SK-N-SH treated with all-trans-retinoic acid at 6 μM for 48 hours (cell line): ENCODE data around the gene ESAM.

Source experiments
- ATAC-seq: fragments of 200-7000 bp; cut with Tn5 transposase; 3 replicates; pipeline ENCODE4 v1.9.1; 2020; ENCODE audit warnings: mild to moderate bottlenecking, moderate library complexity
- BACH2 ChIP-seq: fragments of 250-450 bp; sonication (Bioruptor Pico); IDR thresholded peaks from 2 replicates; pipeline ENCODE4 v1.9.0; 2021; ENCODE audit warnings: mild to moderate bottlenecking, borderline replicate concordance
- CREB5 ChIP-seq: fragments of 250-450 bp; sonication (Bioruptor Pico); IDR thresholded peaks from 2 replicates; pipeline ENCODE4 v1.5.1; 2020; ENCODE audit warnings: low read depth, mild to moderate bottlenecking, moderate library complexity
- CSDC2 ChIP-seq: fragments of 250-450 bp; sonication (Bioruptor Pico); IDR thresholded peaks from 2 replicates; pipeline ENCODE4 v1.5.0; 2020; ENCODE audit warnings: mild to moderate bottlenecking, moderate library complexity
- CSRNP3 ChIP-seq: fragments of 250-450 bp; sonication (Bioruptor Pico); IDR thresholded peaks from 2 replicates; pipeline ENCODE4 v1.5.1; 2021; ENCODE audit warnings: mild to moderate bottlenecking, moderate library complexity
- ESRRG ChIP-seq: fragments of 250-450 bp; sonication (Bioruptor Pico); IDR thresholded peaks from 2 replicates; pipeline ENCODE4 v1.6.1; 2021; ENCODE audit warnings: mild to moderate bottlenecking
- ISL1 ChIP-seq: fragments of 250-450 bp; sonication (Bioruptor Pico); IDR thresholded peaks from 2 replicates; pipeline ENCODE4 v2.1.2; 2022; ENCODE audit warnings: mild to moderate bottlenecking, moderate library complexity
- OSR1 ChIP-seq: fragments of 250-450 bp; sonication (Bioruptor Pico); IDR thresholded peaks from 2 replicates; pipeline ENCODE4 v1.8.0; 2022; ENCODE audit warnings: moderate library complexity, mild to moderate bottlenecking, inconsistent platforms
- PATZ1 ChIP-seq: fragments of 250-450 bp; sonication (Bioruptor Pico); IDR thresholded peaks from 2 replicates; pipeline ENCODE4 v1.8.0; 2020; ENCODE audit warnings: mild to moderate bottlenecking, moderate library complexity, borderline replicate concordance
- POU6F1 ChIP-seq: fragments of 250-450 bp; sonication (Bioruptor Pico); IDR thresholded peaks from 2 replicates; pipeline ENCODE4 v1.8.0; 2021; ENCODE audit warnings: low read depth, mild to moderate bottlenecking, moderate library complexity, borderline replicate concordance
- PPARA ChIP-seq: fragments of 250-450 bp; sonication (Bioruptor Pico); IDR thresholded peaks from 2 replicates; pipeline ENCODE4 v1.5.0; 2020; ENCODE audit warnings: mild to moderate bottlenecking, borderline replicate concordance
- RARB ChIP-seq: fragments of 250-450 bp; sonication (Bioruptor Pico); IDR thresholded peaks from 2 replicates; pipeline ENCODE4 v1.8.0; 2021; ENCODE audit warnings: mild to moderate bottlenecking, moderate library complexity
- SNAI2 ChIP-seq: fragments of 250-450 bp; sonication (Bioruptor Pico); IDR thresholded peaks from 2 replicates; pipeline ENCODE4 v1.5.0; 2020; ENCODE audit warnings: mild to moderate bottlenecking, moderate library complexity
- TCF4 ChIP-seq: fragments of 250-450 bp; sonication (Bioruptor Pico); IDR thresholded peaks from 2 replicates; pipeline ENCODE4 v1.8.0; 2021; ENCODE audit warnings: mild to moderate bottlenecking, moderate library complexity, borderline replicate concordance
- TOX ChIP-seq: fragments of 250-450 bp; sonication (Bioruptor Pico); IDR thresholded peaks from 2 replicates; pipeline ENCODE4 v1.8.0; 2021; ENCODE audit warnings: mild to moderate bottlenecking, moderate library complexity, borderline replicate concordance
- TSHZ2 ChIP-seq: fragments of 250-450 bp; sonication (Bioruptor Pico); IDR thresholded peaks from 2 replicates; pipeline ENCODE4 v1.5.0; 2020; ENCODE audit warnings: mild to moderate bottlenecking, moderate library complexity
- ZC3H10 ChIP-seq: fragments of 250-450 bp; sonication (Bioruptor Pico); IDR thresholded peaks from 2 replicates; pipeline ENCODE4 v1.5.1; 2021; ENCODE audit warnings: mild to moderate bottlenecking, moderate library complexity
- ZFP3 ChIP-seq: fragments of 250-450 bp; sonication (Bioruptor Pico); IDR thresholded peaks from 2 replicates; pipeline ENCODE4 v1.5.0; 2020; ENCODE audit warnings: mild to moderate bottlenecking, moderate library complexity
- ZFP30 ChIP-seq: fragments of 450-650 bp; formaldehyde crosslinking; IDR thresholded peaks from 2 replicates; pipeline ENCODE4 v1.5.0; 2022; ENCODE audit warnings: mild to moderate bottlenecking, moderate library complexity
- ZNF565 ChIP-seq: fragments of 450-650 bp; formaldehyde crosslinking; conservative IDR thresholded peaks from 2 replicates; pipeline ENCODE4 v1.5.0; 2020; ENCODE audit warnings: low read depth, mild to moderate bottlenecking, moderate library complexity
- ZNF8 ChIP-seq: fragments of 450-650 bp; formaldehyde crosslinking; IDR thresholded peaks from 2 replicates; pipeline ENCODE4 v1.5.0; 2020; ENCODE audit warnings: mild to moderate bottlenecking, moderate library complexity

ESAM gene

GRCh38 chr11:124724979-124725718, 36.9 kb downstream of the ESAM start:
- ATAC-seq: no peak
- TF ChIP-seq CSRNP3 (CRISPR knock-in tag): no peak
- no peak for TF ChIP-seq CSDC2 (CRISPR knock-in tag)
- no peak for TF ChIP-seq RARB (CRISPR knock-in tag)
- TF ChIP-seq POU6F1 (CRISPR knock-in tag): no peak
- TF ChIP-seq ZNF8: no peak
- no peak for TF ChIP-seq ZC3H10 (CRISPR knock-in tag)
- TF ChIP-seq TCF4 (CRISPR knock-in tag): no peak
- TF ChIP-seq PATZ1 (CRISPR knock-in tag): no peak
- no peak for TF ChIP-seq ZNF565 (CRISPR knock-in tag)
- TF ChIP-seq PPARA (CRISPR knock-in tag): no peak
- no peak for TF ChIP-seq ZFP30 (CRISPR knock-in tag)
- TF ChIP-seq TSHZ2 (CRISPR knock-in tag): no peak
- TF ChIP-seq BACH2 (CRISPR knock-in tag): no peak
- TF ChIP-seq ISL1: no peak
- TF ChIP-seq SNAI2 (CRISPR knock-in tag): no peak
- no peak for TF ChIP-seq CREB5 (CRISPR knock-in tag)
- TF ChIP-seq TOX: no peak

GRCh38 chr11:124722176-124722575, 39.9 kb downstream of the ESAM start:
- TF ChIP-seq SNAI2 (CRISPR knock-in tag) (no peak), ISL1 (no peak), TOX (no peak), PPARA (CRISPR knock-in tag) (no peak), TSHZ2 (CRISPR knock-in tag) (no peak), ZNF565 (CRISPR knock-in tag) (no peak), ZFP3 (CRISPR knock-in tag) (no peak), CSDC2 (CRISPR knock-in tag) (no peak), BACH2 (CRISPR knock-in tag) (no peak), ZFP30 (CRISPR knock-in tag) (no peak), OSR1 (CRISPR knock-in tag) (no peak), ESRRG (CRISPR knock-in tag) (no peak), TCF4 (CRISPR knock-in tag) (no peak), RARB (CRISPR knock-in tag) (no peak), ZC3H10 (CRISPR knock-in tag) (no peak)
- no peak for ATAC-seq
